Pancreas (tissue), 10 donors: Measurements from ENCODE around the gene CDC42BPB. TPM values are rescaled to one million over a fixed set of nuclear protein-coding genes. Genes with fewer than 3 reads are reported as not detected.

ENCODE experiments used
- ATAC-seq, 4 donors: fragments of 200-7000 bp; cut with Tn5 transposase; one replicate each; pipeline versions ENCODE4 v1.8.0 to v1.9.1; 2020; ENCODE audit warnings: mild to moderate bottlenecking in 4 of 4, moderate library complexity in 4 of 4
- DNase-seq, 6 donors: peaks; one replicate each; pipeline ENCODE4 v3.0.0-alpha.2; 2020
- FAIRE-seq: peaks from 2 replicates; lab custom pipeline; 2012; peaks lifted over from hg19 to GRCh38; lab: Jason Lieb, UNC
- H3K27ac ChIP-seq, 4 donors: fragments of 200-600 bp; sonication (generic); 1 replicate in 3 of 4; 2 replicates in 1 of 4; pipeline versions ENCODE4 v1.5.0 to v1.8.0; 2020
- H3K27me3 ChIP-seq, 4 donors: fragments of 200-600 bp; one replicate each; pipeline ENCODE4 v1.8.0; 2021
- H3K36me3 ChIP-seq, 3 donors: fragments of 200-600 bp; sonication (generic) in 1 of 3; one replicate each; pipeline versions ENCODE4 v1.5.0 to v1.8.0; 2020 to 2021
- H3K4me1 ChIP-seq, 3 donors: fragments of 200-600 bp; one replicate each; pipeline ENCODE4 v1.8.0; 2021
- H3K4me3 ChIP-seq, 4 donors: fragments of 200-600 bp; sonication (generic) in 2 of 4; one replicate each; pipeline versions ENCODE4 v1.5.0 to v1.8.0; 2020 to 2021
- H3K9me3 ChIP-seq, 4 donors: fragments of 200-600 bp; one replicate each; pipeline ENCODE4 v1.8.0; 2021
- WGBS, 2 donors: extraction: QIAGEN DNeasy Blood & Tissue Kit; methylation state at CpG; one replicate each; pipeline ENCODE4 v1.1.7; 2013; 5-methylcytosine and 5-hydroxymethylcytosine counted together
- intact Hi-C, 3 donors: fragments of 100-400 bp; cut with DNase I; formaldehyde crosslinking; loops; one replicate each; pipeline versions ENCODE4 v1.11.1 to v1.14.2; 2022
- polyA plus RNA-seq, 2 donors: library from polyadenylated mRNA; stranded (reverse); fragments of 200-250 nt; gene quantifications; one replicate each; pipeline ENCODE4 v1.2.3, GENCODE V29; 2013
- total RNA-seq, 6 donors: library from RNA; stranded (reverse); fragmentation: NEBNext Ultra II Directional in 4 of 6; extraction: Animal tissue kit (Norgen Biotek cat#: 25700) in 4 of 6; gene quantifications; one replicate each; pipeline versions ENCODE4 v1.2.1 to v1.2.4, GENCODE V29; 2021 to 2023
- TF ChIP-seq, protein P1 (sequence below), 4 donors: fragments of 200-600 bp; sonication (generic) in 3 of 4; IDR thresholded peaks; one replicate each; pipeline versions ENCODE4 v1.5.0 to v1.8.0; 2021; ENCODE audit warnings: antibody characterized with exemption in 4 of 4
- donor health status: healthy with polysubstance abuse.
- donor health status: DM: no; HTN: no; CAD: no; lungs with moderate emphysema.
- donor health status: DM: no; HTN: no; CAD: no.
- donor health status: control.
- donor health status: control.
- donor health status: Bipolar disorder and iron deficiency.
- donor health status: DM: yes; HTN: yes; CAD: no.
- donor health status: DM: no; HTN: no; CAD: no.
- donor health status: DM: no; HTN: no; CAD: no.
- donor health status: DM: yes; HTN: yes; CAD: no.

CDC42BPB gene
- total and polyA plus RNA-seq, 8 donors: 27.2 to 45.5 (median 32.7) TPM

DNA sequence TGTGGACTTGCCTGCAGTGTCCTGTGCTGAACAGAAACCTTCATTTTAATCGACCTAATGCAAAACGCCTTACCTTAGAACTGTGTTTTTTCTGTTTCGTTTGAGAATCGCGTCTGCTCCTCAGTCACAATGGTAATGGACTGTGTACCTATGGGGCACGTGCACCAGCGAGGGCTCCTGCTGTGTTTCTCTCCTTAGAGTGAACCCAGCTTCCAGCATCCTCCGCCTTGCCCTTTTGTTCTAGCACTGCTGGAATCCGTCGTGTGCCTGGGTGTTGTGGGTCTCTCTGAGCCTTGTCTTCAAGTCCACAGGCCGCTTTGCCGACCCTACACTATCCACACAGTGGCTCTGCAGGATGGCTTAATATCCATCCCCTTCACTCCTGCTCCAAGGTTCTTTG is 131.2 kb downstream of the CDC42BPB start:
- FAIRE-seq (no peak), ATAC-seq (no peak), DNase-seq (no peak)
- H3K27ac ChIP-seq: no peak overlapping the region
- H3K4me1 ChIP-seq: peaks cover 0 to 19% (median 14%) of the 10 kb centered on the region in 3 donors
- H3K9me3 ChIP-seq: no peaks in the 10 kb centered on the region
- intact Hi-C loops: loop anchor here in 1 of 3 donors (10.0 kb wide), 1 partner anchor 161 kb away; no protein-coding TSS in a partner anchor
- no peaks in the 10 kb centered on the region for H3K36me3 ChIP-seq
- H3K4me3 ChIP-seq: no peak overlapping the region
- 63 to 64% methylated on average over 12 of the region's 12 CpGs for WGBS, 2 donors
- TF ChIP-seq, protein P1, sequence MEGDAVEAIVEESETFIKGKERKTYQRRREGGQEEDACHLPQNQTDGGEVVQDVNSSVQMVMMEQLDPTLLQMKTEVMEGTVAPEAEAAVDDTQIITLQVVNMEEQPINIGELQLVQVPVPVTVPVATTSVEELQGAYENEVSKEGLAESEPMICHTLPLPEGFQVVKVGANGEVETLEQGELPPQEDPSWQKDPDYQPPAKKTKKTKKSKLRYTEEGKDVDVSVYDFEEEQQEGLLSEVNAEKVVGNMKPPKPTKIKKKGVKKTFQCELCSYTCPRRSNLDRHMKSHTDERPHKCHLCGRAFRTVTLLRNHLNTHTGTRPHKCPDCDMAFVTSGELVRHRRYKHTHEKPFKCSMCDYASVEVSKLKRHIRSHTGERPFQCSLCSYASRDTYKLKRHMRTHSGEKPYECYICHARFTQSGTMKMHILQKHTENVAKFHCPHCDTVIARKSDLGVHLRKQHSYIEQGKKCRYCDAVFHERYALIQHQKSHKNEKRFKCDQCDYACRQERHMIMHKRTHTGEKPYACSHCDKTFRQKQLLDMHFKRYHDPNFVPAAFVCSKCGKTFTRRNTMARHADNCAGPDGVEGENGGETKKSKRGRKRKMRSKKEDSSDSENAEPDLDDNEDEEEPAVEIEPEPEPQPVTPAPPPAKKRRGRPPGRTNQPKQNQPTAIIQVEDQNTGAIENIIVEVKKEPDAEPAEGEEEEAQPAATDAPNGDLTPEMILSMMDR (IDR thresholded peaks at IDR 0.05): no peak
- peaks cover 0 to 7% (median 2%) of the 10 kb centered on the region in 4 donors for H3K27me3 ChIP-seq

- DNase-seq: no peak
- WGBS, 2 donors: 78 to 81% methylated on average over 11 of the region's 11 CpGs
- TF ChIP-seq, protein P1 (IDR thresholded peaks at IDR 0.05): no peak
- intact Hi-C loops: loop anchor here in 1 of 3 donors (10.0 kb wide), 1 partner anchor 161 kb away; no protein-coding TSS in a partner anchor
- Histone ChIP-seq H3K4me1 (peaks cover 0 to 19% (median 14%) of the 10 kb centered on the region in 3 donors), H3K27me3 (peaks cover 0 to 7% (median 2%) of the 10 kb centered on the region in 4 donors), H3K9me3 (no peaks in the 10 kb centered on the region), H3K36me3 (no peaks in the 10 kb centered on the region), H3K27ac (no peak overlapping the region), H3K4me3 (no peak overlapping the region)
- no peak for FAIRE-seq
- ATAC-seq: no peak
Measured at GRCh38 chr14:102925646-102926045, 131.7 kb downstream of the CDC42BPB start.

GRCh38 chr14:102924632-102925588 is 132.4 kb downstream of the CDC42BPB start:
- peaks cover 0 to 7% (median 2%) of the 10 kb centered on the region in 4 donors for H3K27me3 ChIP-seq

GRCh38 chr14:102923925-102924486 is 133.3 kb downstream of the CDC42BPB start:
- ATAC-seq (no peak), FAIRE-seq (no peak), DNase-seq (no peak)
- WGBS, 2 donors: 45 to 59% methylated on average over 9 to 11 of the region's 11 CpGs
- Histone ChIP-seq H3K9me3 (no peaks in the 10 kb centered on the region), H3K4me1 (peaks cover 0 to 10% (median 0%) of the 10 kb centered on the region in 3 donors), H3K27me3 (peaks cover 0 to 7% (median 0%) of the 10 kb centered on the region in 4 donors), H3K36me3 (no peaks in the 10 kb centered on the region), H3K27ac (no peak overlapping the region), H3K4me3 (no peak overlapping the region)
- intact Hi-C loops: loop anchor here in 1 of 3 donors (10.0 kb wide), 1 partner anchor 159 kb away; no protein-coding TSS in a partner anchor
- TF ChIP-seq, protein P1 (IDR thresholded peaks at IDR 0.05): no peak

More at GRCh38 chr14:102924632-102925588, 132.4 kb downstream of the CDC42BPB start:
- no peaks in the 10 kb centered on the region for H3K36me3 ChIP-seq
- TF ChIP-seq, protein P1 (IDR thresholded peaks at IDR 0.05): no peak
- ATAC-seq (no peak), FAIRE-seq (no peak), DNase-seq (no peak)
- H3K4me1 ChIP-seq: peaks cover 0 to 19% (median 7%) of the 10 kb centered on the region in 3 donors
- no peak overlapping the region for H3K4me3 ChIP-seq
- intact Hi-C loops: loop anchor here in 1 of 3 donors (10.0 kb wide), 1 partner anchor 160 kb away; no protein-coding TSS in a partner anchor
- H3K9me3 ChIP-seq: no peaks in the 10 kb centered on the region
- 78 to 87% methylated on average over 24 to 25 of the region's 25 CpGs for WGBS, 2 donors
- H3K27ac ChIP-seq: no peak overlapping the region
